Neural progenitor cell (in vitro differentiated cells): ENCODE measurements around the gene KLHL3. TPM values are rescaled to one million over a fixed set of nuclear protein-coding genes. Genes with fewer than 3 reads are reported as not detected.

Experiments
- DNase-seq: peaks from one replicate; pipeline ENCODE4 v3.0.0-alpha.2; 2016; ENCODE audit warnings: low spot score
- H2AFZ ChIP-seq: fragments of 200-600 bp; sonication (generic); replicated peaks from 2 replicates; pipeline ENCODE4 v1.6.1; 2016; ENCODE audit warnings: antibody characterized with exemption
- H3F3A ChIP-seq: fragments of 200-600 bp; sonication (generic); 2 replicates; pipeline ENCODE4 v1.6.1; 2016; ENCODE audit warnings: antibody characterized with exemption, low read depth
- H3K27ac ChIP-seq: fragments of 200-600 bp; sonication (generic); 2 replicates; pipeline ENCODE4 v1.5.1; 2016; ENCODE audit warnings: mild to moderate bottlenecking
- H3K27me3 ChIP-seq: fragments of 200-600 bp; sonication (generic); 2 replicates; pipeline ENCODE4 v1.6.1; 2016; ENCODE audit warnings: mild to moderate bottlenecking, moderate library complexity
- H3K36me3 ChIP-seq: fragments of 200-600 bp; sonication (generic); 2 replicates; pipeline ENCODE4 v1.5.1; 2016
- H3K4me1 ChIP-seq: fragments of 200-600 bp; sonication (generic); 2 replicates; pipeline ENCODE4 v1.6.1; 2016; ENCODE audit warnings: mixed run types
- H3K4me2 ChIP-seq: fragments of 200-600 bp; sonication (generic); 2 replicates; pipeline ENCODE4 v1.6.1; 2016
- H3K4me3 ChIP-seq: fragments of 200-600 bp; sonication (generic); 2 replicates; pipeline ENCODE4 v1.5.1; 2016
- H3K79me2 ChIP-seq: fragments of 200-600 bp; sonication (generic); 2 replicates; pipeline ENCODE4 v1.6.1; 2016; ENCODE audit warnings: low read depth
- H3K9ac ChIP-seq: fragments of 200-600 bp; sonication (generic); 2 replicates; pipeline ENCODE4 v1.6.1; 2016
- H3K9me3 ChIP-seq: fragments of 200-600 bp; sonication (generic); 2 replicates; pipeline ENCODE4 v1.5.1; 2016; ENCODE audit warnings: low read depth
- H4K20me1 ChIP-seq: fragments of 200-600 bp; sonication (generic); 2 replicates; pipeline ENCODE4 v1.6.1; 2016; ENCODE audit warnings: low read depth
- H3K27ac Mint-ChIP-seq: 3 replicates; pipeline ENCODE4 v1.8.0; 2021; ENCODE audit warnings: mixed read lengths
- H3K27me3 Mint-ChIP-seq: 2 replicates; pipeline ENCODE4 v1.8.0; 2022; ENCODE audit warnings: low read depth, mild to moderate bottlenecking, inconsistent platforms, moderate library complexity, mixed read lengths; ENCODE audit not compliant: insufficient read depth
- H3K36me3 Mint-ChIP-seq: 3 replicates; pipeline ENCODE4 v1.8.0; 2021; ENCODE audit warnings: mixed read lengths
- H3K4me1 Mint-ChIP-seq: 3 replicates; pipeline ENCODE4 v1.8.0; 2021; ENCODE audit warnings: mixed read lengths
- H3K4me3 Mint-ChIP-seq: 3 replicates; pipeline ENCODE4 v1.8.0; 2021; ENCODE audit warnings: mild to moderate bottlenecking, moderate library complexity, mixed read lengths
- H3K9me3 Mint-ChIP-seq: 3 replicates; pipeline ENCODE4 v1.8.0; 2020; ENCODE audit warnings: mixed read lengths
- EZH2 ChIP-seq: fragments of 200-600 bp; sonication (generic); IDR thresholded peaks from 2 replicates; pipeline ENCODE4 v1.6.1; 2017; ENCODE audit warnings: antibody characterized with exemption, mild to moderate bottlenecking, moderate library complexity
- EZH2phosphoT487 ChIP-seq: fragments of 200-600 bp; sonication (generic); IDR thresholded peaks from 2 replicates; pipeline ENCODE4 v1.6.1; 2017; ENCODE audit warnings: antibody characterized with exemption
- total RNA-seq: library from RNA; depleted of rRNA; stranded (reverse); fragments of >200 nt; gene quantifications from 2 replicates; pipeline ENCODE4 v1.2.3, GENCODE V29; 2015; ENCODE audit warnings: low replicate concordance
- TF ChIP-seq, protein P1 (sequence below): fragments of 200-600 bp; sonication (generic); IDR thresholded peaks from 2 replicates; pipeline ENCODE4 v1.5.1; 2017; ENCODE audit warnings: antibody characterized with exemption, mild to moderate bottlenecking

KLHL3 gene
- total RNA-seq, 1 donor from 2014 or later = 26.8 TPM

DNA sequence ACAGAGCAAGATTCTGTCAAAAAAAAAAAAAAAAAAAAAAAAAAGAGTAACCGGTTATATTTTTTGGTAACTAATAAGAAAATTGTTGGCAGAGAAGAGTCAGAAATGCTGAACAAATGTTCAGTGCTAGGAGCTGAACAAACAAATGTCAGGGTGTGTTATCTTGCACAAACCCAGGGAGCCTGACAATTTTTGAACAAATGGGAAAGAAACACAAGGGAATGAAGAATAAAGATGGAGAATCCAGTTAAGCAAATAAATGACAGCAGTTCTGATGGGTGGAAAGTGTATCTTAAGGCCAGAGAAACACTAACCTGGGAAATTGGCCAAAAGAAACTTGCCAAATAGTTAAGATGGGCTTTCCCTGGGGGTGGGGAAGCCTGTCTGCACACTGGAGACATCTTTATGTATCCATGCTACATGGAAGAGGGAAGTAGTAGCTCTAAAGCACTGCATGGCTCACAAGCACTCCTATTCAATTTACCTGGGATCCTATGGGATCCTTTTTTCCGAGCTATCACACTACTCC lies 23.7 kb downstream of the KLHL3 start:
- Histone ChIP-seq H3K79me2 (no peaks in the 10 kb centered on the region), H2AFZ (no peak overlapping the region), H3K27ac (no peak overlapping the region), H3K36me3 (peaks cover 7% of the 10 kb centered on the region), H4K20me1 (no peaks in the 10 kb centered on the region), H3K4me1 (no peaks in the 10 kb centered on the region), H3K4me2 (no peak overlapping the region), H3K9me3 (peaks cover 14% of the 10 kb centered on the region), H3F3A (no peaks in the 10 kb centered on the region), H3K4me3 (no peak overlapping the region), H3K27me3 (no peaks in the 10 kb centered on the region), H3K9ac (no peak overlapping the region)
- H3K4me3 Mint-ChIP-seq = no peak overlapping the region
- peaks cover 20% of the 10 kb centered on the region for H3K36me3 Mint-ChIP-seq
- TF ChIP-seq EZH2phosphoT487 (no peak), EZH2 (no peak)
- TF ChIP-seq, protein P1, sequence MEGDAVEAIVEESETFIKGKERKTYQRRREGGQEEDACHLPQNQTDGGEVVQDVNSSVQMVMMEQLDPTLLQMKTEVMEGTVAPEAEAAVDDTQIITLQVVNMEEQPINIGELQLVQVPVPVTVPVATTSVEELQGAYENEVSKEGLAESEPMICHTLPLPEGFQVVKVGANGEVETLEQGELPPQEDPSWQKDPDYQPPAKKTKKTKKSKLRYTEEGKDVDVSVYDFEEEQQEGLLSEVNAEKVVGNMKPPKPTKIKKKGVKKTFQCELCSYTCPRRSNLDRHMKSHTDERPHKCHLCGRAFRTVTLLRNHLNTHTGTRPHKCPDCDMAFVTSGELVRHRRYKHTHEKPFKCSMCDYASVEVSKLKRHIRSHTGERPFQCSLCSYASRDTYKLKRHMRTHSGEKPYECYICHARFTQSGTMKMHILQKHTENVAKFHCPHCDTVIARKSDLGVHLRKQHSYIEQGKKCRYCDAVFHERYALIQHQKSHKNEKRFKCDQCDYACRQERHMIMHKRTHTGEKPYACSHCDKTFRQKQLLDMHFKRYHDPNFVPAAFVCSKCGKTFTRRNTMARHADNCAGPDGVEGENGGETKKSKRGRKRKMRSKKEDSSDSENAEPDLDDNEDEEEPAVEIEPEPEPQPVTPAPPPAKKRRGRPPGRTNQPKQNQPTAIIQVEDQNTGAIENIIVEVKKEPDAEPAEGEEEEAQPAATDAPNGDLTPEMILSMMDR = no peak
- DNase-seq = no peak
- H3K4me1 Mint-ChIP-seq = no peaks in the 10 kb centered on the region
- no peak overlapping the region for H3K27ac Mint-ChIP-seq
- H3K27me3 Mint-ChIP-seq = no peaks in the 10 kb centered on the region
- H3K9me3 Mint-ChIP-seq = peaks cover 18% of the 10 kb centered on the region

DNA sequence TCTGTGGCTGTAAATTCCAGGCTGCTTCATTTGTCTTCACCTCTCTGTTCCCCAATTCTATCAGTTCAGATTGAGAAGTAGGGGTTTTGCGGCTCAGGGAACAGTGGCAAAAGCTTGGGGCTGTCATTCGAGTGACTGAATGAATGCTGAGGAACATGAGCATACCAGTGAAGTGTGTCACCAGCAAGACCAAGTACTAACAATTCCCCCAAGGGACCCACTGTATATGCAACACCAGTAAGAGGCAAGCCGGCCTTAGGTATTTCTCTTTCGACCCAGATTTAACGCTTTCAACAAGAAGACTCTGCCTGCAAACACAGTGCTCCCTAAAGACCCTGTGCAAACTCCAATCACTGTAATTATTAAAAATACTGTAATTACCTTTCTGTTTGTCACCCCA lies 25.8 kb downstream of the KLHL3 start:
- Histone ChIP-seq H3K4me3 (no peak overlapping the region), H2AFZ (no peak overlapping the region), H3K79me2 (no peaks in the 10 kb centered on the region), H4K20me1 (no peaks in the 10 kb centered on the region), H3K27ac (no peak overlapping the region), H3K4me1 (no peaks in the 10 kb centered on the region), H3K27me3 (no peaks in the 10 kb centered on the region), H3K9me3 (peaks cover 14% of the 10 kb centered on the region), H3K9ac (no peak overlapping the region), H3F3A (no peaks in the 10 kb centered on the region), H3K36me3 (peaks cover 7% of the 10 kb centered on the region), H3K4me2 (no peak overlapping the region)
- TF ChIP-seq EZH2 = no peak
- TF ChIP-seq EZH2phosphoT487 = no peak
- TF ChIP-seq, protein P1 = no peak
- H3K36me3 Mint-ChIP-seq = peaks cover 22% of the 10 kb centered on the region
- no peaks in the 10 kb centered on the region for H3K4me1 Mint-ChIP-seq
- no peak overlapping the region for H3K27ac Mint-ChIP-seq
- peaks cover 18% of the 10 kb centered on the region for H3K9me3 Mint-ChIP-seq
- no peaks in the 10 kb centered on the region for H3K27me3 Mint-ChIP-seq
- H3K4me3 Mint-ChIP-seq = no peak overlapping the region
- no peak for DNase-seq

DNA sequence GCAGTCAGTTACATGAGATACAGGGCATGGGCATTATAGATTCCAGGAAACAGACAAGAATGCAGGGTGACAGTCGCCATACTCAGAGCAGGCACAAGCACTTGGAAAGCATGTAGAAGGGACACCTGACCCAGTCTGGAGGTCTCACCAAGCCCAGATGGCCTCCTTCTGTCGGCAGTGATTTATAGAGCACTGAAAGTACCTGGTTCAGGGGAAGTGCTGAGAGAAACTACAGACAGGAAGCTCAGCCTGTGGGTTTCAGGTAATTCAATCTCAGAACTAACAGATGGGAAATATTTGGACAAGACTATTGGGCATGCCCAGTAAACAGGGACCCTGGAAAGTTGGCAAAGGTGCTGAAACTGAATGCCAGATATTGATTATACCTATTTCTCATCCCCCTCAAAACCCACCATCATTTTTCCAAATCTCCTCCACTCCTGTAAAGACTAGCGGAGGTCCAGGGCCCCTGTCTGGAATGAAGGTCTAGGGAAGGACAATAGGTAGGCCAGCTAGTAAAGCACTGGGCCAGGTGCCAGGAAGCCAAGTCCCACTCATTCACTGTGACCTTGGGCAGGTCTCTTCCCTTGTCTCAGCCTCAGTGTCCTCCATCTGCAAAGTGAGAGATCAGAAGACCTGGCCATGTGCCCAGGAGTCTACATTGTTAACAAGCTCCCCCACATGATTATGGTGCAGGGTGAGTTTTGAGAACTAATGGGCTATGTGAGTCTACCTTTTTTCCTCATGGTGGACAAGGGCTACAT lies 26.9 kb downstream of the KLHL3 start:
- H4K20me1 ChIP-seq = no peaks in the 10 kb centered on the region
- Mint-ChIP-seq H3K27ac (no peak overlapping the region), H3K4me1 (no peaks in the 10 kb centered on the region), H3K4me3 (no peak overlapping the region), H3K9me3 (peaks cover 12% of the 10 kb centered on the region), H3K27me3 (no peaks in the 10 kb centered on the region), H3K36me3 (peaks cover 18% of the 10 kb centered on the region)
- no peaks in the 10 kb centered on the region for H3K79me2 ChIP-seq
- no peaks in the 10 kb centered on the region for H3K4me1 ChIP-seq
- no peak overlapping the region for H3K4me3 ChIP-seq
- DNase-seq = no peak
- H3K9ac ChIP-seq = no peak overlapping the region
- no peak overlapping the region for H2AFZ ChIP-seq
- peaks cover 6% of the 10 kb centered on the region for H3K36me3 ChIP-seq
- no peak overlapping the region for H3K27ac ChIP-seq
- peaks cover 9% of the 10 kb centered on the region for H3K9me3 ChIP-seq
- no peak overlapping the region for H3K4me2 ChIP-seq
- no peaks in the 10 kb centered on the region for H3F3A ChIP-seq
- TF ChIP-seq, protein P1 = no peak
- TF ChIP-seq EZH2phosphoT487 = no peak
- TF ChIP-seq EZH2 = no peak
- no peaks in the 10 kb centered on the region for H3K27me3 ChIP-seq
